HG02571 (cell line): ENCODE measurements around the gene ARMCX2.
"Not testable (repeated sequence)": the region's sequence is repeated elsewhere in the genome, so short reads cannot be mapped to it uniquely, and the experiment has no call there.

ENCODE experiments used
- ATAC-seq: cut with Tn5 transposase; IDR thresholded peaks from one replicate; pipeline ENCODE4 v1.9.1; 2021; ENCODE audit warnings: mild to moderate bottlenecking, moderate library complexity; ENCODE audit not compliant: unreplicated experiment

The ARMCX2 gene

GRCh38 chrX:101659601-101660063 lies at the start of gene ARMCX2:
Gene ARMCX2, minus strand, starts transcription at chrX:101659850. Its CDS starts 2,262 bp downstream, at chrX:101657588.
- ATAC-seq = peak; percentile 68

- ATAC-seq = no peak
These were observed 49.7 kb upstream of the ARMCX2 start for GRCh38 chrX:101709384-101709783.

GRCh38 chrX:101708163-101708562 lies 48.5 kb upstream of the ARMCX2 start:
- no peak for ATAC-seq

DNA sequence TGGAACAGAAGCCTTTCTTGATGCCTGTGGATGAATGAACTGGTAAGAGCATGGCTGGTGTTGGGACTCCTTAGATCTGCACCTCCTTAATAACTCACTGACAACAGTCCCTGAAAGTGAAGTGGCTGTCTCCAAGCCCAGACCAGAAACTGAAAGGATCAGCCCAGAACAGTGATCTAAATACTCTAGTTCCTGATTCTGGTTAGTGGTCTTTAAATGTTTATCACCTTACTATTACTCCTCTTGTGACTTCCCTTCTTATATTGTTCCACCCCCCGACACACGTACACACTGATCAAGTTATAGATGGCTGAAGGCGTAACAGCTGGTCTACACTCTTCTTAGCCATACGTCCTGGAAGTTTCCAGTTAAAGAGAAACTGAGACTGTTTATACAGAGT lies 33.8 kb upstream of the ARMCX2 start:
- peak; percentile 59 for ATAC-seq

DNA sequence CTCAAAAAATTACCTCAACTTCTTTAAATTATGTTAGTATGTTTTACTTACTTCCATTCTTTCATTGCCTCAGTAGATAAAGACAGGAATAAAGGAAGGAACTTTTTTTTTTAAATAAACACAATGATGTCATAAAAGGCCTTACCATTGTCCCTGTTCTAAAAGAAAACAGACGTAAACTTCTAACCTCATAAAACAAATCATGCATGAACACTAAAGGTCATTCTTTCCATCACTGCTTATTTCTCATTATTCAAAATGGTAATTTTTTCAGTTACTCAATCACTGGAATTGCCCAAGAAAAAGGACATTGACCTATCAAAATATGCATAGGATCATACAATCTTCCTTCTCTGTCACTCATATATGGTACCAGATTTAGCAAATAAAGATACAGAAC lies 32.2 kb upstream of the ARMCX2 start:
- ATAC-seq = no peak

DNA sequence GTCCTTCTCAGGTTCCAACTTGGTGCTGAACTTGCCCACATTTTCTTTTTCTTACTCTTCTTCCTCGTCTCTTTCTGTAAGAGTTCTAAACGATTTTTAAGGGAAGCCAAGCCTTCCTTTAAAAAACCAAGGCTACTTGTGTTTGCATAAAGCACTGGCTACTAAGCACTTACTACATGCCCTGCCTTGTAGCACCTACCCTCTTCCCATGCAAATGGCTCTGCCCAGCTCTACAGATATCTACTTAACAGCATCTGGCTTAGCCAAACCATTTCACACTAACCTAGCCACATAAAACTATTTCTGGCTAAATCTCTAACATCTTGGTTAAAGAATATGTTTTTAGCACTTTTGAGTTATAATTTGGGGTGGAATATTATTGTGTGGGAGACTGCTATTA lies 26.9 kb upstream of the ARMCX2 start:
- no peak for ATAC-seq

GRCh38 chrX:101685923-101686322 lies 26.3 kb upstream of the ARMCX2 start:
- ATAC-seq = no peak

DNA sequence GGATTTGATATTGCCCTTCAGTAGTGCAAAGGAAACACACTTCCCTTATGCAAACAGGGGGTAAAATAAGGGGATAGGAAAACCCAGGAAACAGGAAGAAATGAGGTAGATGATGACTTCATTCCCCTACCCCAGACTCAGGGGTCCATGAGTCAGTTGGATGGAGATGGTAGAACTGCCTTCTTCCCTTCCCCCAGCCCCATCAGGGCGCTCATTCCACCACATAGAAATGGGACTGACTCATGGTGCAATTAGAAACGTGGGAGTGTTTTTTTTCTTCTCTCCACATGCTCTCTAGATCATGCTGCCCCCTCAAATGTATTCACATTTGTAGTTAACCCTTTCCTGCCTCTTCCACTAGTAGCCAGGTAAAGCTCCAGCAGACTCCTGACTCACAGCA lies 23.1 kb upstream of the ARMCX2 start:
- no peak for ATAC-seq

DNA sequence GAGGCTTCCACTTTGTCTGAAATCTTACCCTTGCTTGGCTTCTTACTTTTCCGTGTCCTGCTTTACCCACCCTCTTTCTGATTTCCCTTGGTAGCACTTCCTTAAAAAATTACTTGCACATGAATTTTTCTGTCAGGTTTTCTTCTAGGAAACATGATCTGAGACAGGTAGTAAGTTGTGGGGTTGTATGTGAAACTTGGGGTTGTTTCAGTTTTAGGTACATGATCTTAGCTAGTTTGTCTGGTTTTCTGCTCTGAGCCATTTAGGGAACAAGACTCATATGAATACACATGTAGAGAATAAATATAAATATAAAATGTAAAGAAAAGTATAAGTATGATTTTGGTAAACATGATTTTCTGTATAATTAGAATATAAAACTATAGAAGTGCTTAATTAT lies 17.4 kb upstream of the ARMCX2 start:
- ATAC-seq = peak; percentile 63

GRCh38 chrX:101676571-101676970 lies 16.9 kb upstream of the ARMCX2 start:
- peak; percentile 31 for ATAC-seq

GRCh38 chrX:101668143-101668542 lies 8.5 kb upstream of the ARMCX2 start:
- ATAC-seq = no peak

DNA sequence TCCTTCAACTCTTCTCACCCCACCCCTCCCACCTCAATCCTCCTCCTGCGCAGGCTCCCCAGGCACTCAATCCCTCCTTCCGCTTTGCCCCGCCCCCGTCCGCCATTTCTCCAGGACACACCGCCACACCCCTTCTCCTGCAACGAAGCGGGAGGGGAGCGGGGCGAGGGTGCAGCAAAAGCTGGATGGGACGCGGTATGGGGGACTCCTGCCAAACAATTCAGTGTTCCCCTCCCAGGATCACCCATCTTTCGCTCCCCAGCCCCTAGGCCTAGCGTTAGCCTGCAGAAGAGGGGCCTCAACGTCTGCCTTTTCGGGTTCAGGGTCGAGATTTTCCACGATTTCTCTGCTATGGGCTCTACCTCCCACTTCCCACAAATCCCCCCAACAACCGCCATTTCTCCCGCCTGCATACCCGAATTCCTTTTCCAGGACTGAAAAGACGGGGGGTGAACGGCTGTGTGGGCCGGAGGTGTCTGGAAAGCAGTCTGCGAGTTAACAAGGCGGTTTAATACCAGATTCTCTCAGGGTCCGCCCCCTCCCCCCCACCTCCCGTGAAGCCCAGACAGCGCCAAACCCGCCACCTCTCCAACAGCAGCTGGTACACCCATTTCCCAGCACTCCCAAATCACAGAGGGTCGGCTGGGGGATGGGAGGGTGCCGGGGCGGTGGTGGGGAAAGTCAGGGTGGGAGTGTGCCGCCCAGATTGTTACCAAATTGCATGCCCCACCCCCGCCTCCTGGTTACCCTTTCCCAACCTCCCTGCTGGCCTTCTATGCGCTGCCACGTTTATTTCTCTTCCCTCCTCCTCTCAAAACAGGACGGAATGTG lies 774 bp downstream of the ARMCX2 start:
- ATAC-seq = peak; percentile 56

DNA sequence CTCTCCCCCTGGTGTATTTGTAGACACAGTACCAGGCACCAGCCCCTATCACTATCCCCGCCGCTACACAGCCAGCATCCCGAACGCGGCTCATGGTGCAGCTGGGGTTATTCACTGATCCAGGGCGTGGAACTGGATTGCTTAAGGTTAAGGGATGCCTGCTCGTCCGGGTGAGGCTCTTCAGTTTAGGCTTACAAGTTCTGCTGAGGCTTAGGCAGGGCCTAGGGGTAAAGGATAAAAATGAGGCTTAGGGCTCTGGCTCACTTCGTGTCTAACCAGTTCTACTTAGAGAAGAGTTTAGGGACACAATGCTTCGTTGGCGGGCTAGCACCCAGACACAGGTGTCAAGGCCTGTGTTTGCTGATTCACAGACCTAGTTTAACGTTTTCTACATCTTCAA lies 2.2 kb downstream of the ARMCX2 start:
- no peak for ATAC-seq

DNA sequence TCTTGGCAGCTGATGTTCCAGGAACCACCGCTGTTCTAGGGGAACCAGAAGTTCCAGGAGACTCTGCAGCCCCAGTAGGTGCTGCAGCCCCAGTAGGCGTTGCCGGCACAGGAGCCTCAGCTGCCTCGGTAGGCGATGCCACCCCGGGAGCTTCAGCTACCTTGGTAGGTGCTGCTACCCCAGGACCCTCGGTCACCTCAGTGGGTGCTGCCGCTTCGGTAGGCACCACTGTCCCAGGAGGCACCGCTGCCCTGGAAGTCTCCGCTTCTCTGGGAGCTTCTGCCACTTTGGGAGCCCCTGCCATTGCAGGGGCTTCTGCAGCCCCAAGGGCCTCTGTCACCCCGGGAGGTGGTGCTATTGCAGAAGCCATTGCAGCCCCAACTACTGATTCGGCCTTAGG lies 2.8 kb downstream of the ARMCX2 start:
- no peak for ATAC-seq

DNA sequence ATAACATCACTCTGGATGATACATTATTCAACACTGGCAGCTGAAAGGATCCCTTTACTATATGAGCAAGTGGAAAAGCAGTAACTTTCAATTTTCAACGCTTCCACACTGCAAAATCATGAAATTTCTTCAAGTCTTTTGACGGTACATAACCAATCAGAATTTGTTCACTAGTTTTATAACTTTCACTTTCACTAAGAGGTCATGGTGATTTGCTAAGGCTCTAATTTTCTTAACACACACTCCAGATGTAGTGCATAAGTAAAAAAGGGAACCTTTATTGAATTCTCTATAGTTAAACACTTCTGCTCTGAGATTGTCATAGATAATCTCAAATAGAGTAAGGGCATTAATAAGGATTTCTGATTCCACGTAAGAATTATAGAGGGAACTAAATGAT lies 4.1 kb downstream of the ARMCX2 start:
- ATAC-seq = no peak

GRCh38 chrX:101647716-101648115 lies 11.9 kb downstream of the ARMCX2 start:
- not testable (repeated sequence) for ATAC-seq

DNA sequence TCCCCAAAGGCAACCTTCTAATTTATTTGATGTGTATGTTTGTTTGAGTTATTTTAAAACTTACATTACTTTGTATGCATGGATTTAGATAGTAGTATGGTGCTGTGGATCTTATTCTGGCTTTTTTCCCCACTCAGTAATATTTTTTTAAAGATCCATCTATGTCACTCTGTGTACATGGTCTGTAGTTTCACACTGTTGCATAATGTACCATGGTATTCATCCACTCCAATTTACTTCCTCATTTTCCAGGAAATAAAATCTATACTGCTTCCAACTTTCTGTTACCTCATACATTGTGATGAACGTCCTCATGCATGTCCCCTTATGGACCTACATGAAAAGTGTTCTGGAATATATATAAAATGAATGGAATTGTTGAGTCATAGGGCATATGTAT lies 17.6 kb downstream of the ARMCX2 start:
- no peak for ATAC-seq

- no peak for ATAC-seq
These were observed 20.1 kb downstream of the ARMCX2 start for GRCh38 chrX:101639583-101639982.

DNA sequence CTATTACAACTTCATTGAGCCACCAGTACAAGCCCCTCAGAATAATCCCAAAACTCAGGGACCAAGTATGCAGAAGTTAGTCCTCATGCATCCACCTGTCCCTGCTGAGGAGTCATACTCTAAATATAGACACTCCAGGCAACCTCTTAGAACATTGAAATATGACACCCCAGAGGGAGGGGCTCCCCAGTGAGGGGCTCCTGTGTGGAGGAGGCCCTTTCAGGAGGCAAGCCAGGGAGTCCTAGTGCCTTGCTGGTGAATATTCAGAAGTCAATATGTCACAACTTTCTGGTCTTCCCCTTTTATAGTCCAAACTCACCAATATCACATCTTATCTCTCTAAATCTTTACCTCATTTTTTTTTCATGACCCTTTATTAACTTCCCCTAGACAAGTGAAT lies 40.3 kb downstream of the ARMCX2 start:
- ATAC-seq = no peak

DNA sequence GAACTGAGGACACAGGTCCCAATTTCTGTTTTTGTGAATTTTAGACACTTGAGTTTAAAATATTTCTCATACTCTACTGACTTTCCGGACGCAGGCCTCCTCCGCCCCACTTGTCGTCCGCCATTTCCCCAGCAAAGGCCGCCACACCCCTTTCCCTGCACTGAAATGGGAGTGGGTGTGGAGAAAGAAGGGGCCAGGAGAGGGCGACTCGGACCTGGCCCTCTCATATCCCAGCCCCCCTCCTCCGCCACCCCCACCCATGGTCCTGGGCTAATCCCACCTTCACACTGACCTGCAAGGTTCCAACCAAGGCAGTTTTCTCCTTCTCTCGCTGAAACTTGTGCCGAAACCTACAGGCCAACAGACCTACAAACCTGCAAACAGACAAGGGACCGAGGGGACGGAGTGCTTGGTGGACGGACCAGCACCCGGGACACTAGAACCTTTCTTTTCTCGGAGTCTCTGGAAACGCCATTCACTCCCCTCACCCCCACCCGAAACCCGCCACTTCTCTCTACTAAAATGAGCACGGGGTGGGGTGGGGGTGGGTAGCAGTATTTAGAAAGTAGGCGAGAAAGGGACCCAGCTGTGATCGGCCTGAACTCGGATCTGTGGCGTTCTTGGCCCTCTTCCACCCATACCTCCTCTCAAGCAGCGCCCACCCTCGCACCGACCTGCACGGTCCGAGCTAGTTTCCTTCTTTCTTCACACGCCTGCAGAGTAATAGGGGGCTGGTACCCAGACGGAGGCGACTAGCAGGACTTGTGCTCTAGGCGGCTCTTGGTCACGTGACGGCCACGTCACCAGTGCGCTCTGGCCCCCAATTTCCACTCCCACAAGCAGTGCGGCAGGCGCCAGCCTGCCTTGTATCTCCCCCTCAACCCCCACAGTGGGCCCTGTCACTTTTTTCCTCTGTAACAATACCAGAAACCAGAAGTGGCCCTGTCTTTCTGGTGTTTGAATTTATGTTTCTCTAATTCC lies 42.1 kb downstream of the ARMCX2 start, which contains the start of gene ARMCX6:
TSS of gene ARMCX6 (minus strand) at position 790 of the 981 bp plus-strand sequence. CDS start 1,380 bp downstream, outside the sequence.
- peak; percentile 92 for ATAC-seq

- ATAC-seq = no peak
These were observed 53.9 kb downstream of the ARMCX2 start for GRCh38 chrX:101605728-101606127.
